GM19463 (cell line): ENCODE results near the gene PDCD10.

ENCODE experiments used
- ATAC-seq: cut with Tn5 transposase; IDR thresholded peaks from one replicate; pipeline ENCODE4 v1.9.1; 2021; ENCODE audit warnings: mild to moderate bottlenecking, moderate library complexity; ENCODE audit not compliant: unreplicated experiment

Gene PDCD10

DNA sequence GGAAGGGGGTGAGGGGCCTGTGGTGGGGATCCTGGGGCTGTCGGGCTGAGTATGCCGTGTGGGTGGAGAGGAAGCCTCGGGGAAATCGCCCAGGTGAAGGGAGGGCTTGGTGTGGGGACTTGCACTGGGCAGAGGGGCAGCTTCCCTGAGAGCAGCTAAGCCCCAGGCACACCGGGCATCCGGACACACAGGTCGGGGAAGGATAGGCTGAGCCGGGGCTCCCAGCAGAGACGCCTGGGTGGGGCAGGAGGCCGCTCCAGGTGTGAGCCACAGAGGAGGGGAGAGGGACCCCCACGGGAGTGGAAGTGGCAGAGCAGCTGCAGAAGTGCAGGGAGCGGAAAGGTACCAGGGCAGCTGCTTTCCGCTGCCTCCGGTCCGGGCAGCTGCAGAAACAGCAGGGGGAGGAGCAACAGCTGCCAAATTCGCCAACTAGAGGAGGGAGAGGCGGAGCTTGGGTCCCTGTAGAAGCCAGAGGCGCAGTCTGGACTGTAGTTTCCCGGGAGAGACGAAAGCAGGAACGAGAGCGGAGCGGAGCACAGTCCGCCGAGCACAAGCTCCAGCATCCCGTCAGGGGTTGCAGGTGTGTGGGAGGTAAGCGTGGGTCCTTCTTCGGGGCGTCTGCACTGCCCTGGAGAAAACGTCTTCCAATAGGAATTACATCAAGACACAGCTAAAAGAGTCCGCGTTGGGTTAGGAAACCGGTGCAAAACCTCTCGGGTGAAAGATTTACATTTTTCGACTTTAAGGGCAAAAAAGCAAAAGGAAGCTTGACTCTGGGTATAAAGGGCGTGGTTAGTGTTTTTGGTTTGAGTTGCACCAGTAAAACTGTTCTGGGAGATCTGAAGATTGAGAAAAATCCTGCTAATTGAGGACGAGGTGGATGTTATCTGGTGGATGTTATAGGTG is 794 bp upstream of the PDCD10 start, which contains the start of gene SERPINI1:
SERPINI1 (plus strand) TSS at position 489 of the 906 bp plus-strand sequence. CDS start 53,408 bp downstream, outside the sequence.
- ATAC-seq = peak; percentile 52

GRCh38 chr3:167733961-167734497 is 663 bp downstream of the PDCD10 start:
- ATAC-seq = no peak

DNA sequence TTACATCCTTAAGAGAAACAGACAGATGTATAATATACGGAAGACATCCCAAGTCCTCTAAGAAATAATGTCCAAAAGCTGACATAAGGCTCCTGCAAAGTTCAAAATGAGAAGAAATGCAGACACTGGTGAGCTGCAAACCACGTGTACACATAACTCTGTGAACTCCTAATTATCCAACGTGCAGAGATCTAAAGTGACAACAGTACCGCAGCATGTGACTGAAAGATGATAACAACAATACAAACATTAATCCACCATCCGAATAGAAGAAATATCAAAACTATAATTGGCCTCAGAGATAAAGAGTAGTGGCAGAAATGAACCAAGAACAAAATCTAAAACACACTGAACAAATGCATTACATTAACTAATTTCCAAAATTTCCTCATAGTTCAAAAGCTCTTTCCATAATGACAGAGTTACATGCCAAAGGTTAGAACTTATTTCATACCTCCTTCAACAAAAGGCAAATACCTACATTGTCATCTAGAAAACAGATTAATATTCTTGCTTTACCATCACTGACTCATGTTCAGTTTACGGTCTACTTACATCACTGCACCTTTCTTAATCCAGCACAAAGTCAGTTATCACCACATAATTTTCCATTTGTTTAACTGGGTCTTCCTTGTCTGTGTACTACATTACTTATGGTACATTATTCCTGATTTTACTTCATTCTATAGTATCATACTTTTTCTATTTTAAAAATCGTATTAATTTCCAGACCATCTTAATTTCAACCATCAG is 2.2 kb downstream of the PDCD10 start:
- no peak for ATAC-seq

DNA sequence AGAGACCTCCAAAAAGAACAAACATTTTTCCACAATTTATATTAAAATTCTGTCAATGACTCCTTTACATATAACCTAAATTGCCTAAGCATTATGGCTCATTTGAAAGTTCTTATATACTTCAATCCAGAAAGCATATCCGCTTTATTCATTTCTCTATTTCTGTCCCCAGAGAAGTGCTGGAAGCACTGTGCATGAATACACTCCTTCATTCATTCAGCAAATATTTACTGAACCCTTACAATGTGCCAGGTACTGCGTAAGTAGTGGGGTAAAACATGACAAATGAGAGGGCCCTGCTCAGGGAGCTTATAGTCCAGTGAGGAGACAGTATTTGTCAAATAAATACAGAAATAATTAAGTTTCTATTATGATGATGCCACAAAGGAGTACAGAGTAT is 3.3 kb downstream of the PDCD10 start:
- ATAC-seq = no peak

GRCh38 chr3:167729591-167729990 is 5.1 kb downstream of the PDCD10 start:
- no peak for ATAC-seq

GRCh38 chr3:167728632-167729323 is 5.9 kb downstream of the PDCD10 start:
- no peak for ATAC-seq

DNA sequence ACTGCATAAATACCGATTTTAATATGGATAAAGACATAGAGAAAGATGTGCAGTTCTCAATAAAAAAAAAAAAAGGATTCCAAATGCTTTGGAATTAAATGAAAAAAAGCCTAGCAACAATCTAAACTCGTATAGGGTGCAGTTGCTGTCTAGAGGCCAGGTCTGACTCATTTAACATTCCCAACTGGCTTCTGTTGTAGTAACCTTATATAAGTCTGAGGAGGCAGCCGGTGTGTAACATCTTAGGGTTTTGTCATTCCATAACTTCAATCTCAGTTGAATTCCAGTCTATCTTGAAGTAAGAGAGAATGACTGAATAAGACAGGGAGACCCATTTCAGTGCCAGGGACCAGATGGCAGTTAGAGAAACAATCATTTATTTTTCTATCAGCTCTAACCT is 6.5 kb downstream of the PDCD10 start:
- ATAC-seq = no peak

DNA sequence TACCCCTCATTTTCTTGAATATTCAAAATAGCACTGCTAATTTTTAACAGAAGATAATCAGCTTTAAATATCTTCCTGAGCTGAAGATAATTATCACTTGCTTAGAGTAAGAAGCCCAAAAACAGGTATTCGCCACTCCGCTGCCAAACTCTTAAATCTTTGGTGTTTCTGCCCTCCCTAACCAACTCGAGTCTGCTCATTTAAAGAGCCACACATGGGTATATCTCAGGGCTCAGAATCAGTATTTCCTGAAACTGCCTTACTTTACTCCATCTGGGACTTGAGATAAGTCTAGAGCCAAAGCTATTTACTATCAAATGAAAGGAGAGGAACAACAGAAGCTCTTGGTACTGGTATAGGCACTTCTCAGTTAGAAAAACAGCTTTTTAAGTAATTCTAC is 10.8 kb downstream of the PDCD10 start:
- ATAC-seq = no peak

- no peak for ATAC-seq
Observed at GRCh38 chr3:167723025-167723512, 11.6 kb downstream of the PDCD10 start.

- ATAC-seq = no peak
Observed at GRCh38 chr3:167718582-167718981, 16.1 kb downstream of the PDCD10 start.

DNA sequence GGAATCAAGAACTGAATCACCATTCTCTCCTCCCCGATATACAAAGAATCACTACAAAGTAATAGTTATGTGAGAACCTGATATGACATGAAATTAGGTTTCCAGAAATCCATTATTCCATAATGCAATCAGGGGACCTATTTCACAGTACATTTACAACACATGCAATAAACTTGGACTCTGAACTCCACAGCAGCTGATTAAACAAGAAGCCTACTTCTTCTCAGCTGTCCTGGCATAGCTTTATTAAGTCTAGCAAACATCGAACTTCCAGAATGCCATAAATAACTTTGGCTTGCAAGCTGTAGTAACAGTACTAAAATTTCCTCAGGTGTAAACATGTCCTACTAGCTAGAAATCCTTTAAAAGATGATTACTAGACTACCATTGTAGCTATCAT is 17.8 kb downstream of the PDCD10 start:
- ATAC-seq = no peak

DNA sequence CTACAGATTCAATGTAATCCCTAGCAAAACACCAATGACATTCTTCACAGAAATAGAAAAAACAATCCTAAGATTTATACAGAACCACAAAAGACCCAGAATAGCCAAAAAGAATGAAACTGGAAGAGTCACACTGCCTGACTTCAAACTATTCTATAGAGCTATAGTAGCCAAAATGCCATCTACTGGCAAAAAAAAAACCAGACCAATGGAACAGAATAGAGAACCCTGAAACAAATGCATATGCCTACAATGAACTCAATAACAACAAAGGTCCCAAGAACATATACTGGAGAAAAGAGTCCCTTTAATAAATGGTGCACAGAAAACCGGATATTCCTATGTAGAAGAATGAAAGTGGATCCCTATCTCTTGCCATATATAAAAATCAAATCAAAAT is 19.8 kb downstream of the PDCD10 start:
- no peak for ATAC-seq

- no peak for ATAC-seq
Observed at GRCh38 chr3:167712445-167712844, 22.2 kb downstream of the PDCD10 start.

- no peak for ATAC-seq
Observed at GRCh38 chr3:167711439-167711838, 23.3 kb downstream of the PDCD10 start.

- ATAC-seq = no peak
Observed at GRCh38 chr3:167710552-167710951, 24.1 kb downstream of the PDCD10 start.

- no peak for ATAC-seq
Observed at GRCh38 chr3:167709690-167710089, 25.0 kb downstream of the PDCD10 start.

DNA sequence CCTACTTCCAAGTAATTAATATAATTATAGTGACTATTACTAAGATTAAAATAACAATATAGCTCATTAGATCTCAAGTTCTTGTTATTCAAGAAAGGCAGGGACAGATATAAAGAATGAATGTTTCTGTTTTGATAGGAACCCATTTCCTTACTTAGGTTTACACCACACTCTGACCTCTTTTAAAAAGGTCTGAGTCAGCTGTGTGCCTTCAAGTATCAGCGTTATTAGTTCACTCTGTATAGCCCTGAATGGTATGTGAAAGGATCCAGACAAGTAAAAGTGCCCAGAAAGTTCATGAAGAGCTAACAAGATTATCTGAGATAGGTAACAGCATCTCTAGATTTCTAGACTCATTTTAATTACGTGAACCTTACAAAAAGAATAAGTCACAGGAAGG is 28.9 kb downstream of the PDCD10 start:
- no peak for ATAC-seq

- ATAC-seq = no peak
Observed at GRCh38 chr3:167700926-167701325, 33.8 kb downstream of the PDCD10 start.

GRCh38 chr3:167700046-167700445 is 34.6 kb downstream of the PDCD10 start:
- ATAC-seq = no peak

DNA sequence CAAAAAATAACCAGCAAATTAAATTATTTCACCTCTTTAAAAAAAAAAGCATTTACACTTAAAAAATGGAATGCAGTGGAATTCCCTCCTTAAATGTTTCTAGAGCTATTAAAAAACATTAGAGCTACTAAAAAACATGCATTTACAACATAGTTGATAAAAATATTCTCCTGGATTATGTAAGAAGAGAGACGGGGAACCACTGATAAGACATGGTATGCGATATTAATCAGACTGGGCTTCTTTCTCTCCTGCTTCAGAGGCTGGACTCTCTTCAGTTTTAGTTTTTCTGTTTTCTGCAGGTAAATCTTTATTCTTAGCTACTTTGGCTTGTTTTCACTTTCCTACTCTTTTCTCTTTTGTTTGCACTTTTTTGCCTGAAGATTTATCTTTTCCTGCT is 40.6 kb downstream of the PDCD10 start:
- ATAC-seq = no peak

DNA sequence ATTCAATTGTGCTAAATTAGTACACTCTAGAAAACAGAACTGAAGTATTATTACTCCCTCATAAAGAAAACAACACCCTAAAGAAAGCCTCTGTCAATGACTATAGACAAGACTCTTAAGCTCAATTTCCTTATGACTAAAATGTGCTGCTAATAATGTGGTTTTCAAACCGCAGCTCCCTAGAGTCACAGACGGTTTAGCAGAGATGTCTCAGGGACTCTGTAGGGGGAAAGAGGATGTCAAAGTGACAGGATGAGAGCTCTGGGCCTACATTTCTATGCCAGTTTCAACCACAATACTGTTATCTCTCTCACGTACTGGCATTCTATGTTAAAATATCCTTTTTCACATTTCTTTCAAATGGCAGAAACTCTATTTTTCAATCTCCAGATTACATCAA is 43.3 kb downstream of the PDCD10 start:
- ATAC-seq = peak; percentile 100
